NT2/D1 (cell line): Measurements from ENCODE around the gene TRAPPC3.

Source experiments
- DNase-seq: peaks from one replicate; pipeline ENCODE4 v3.0.0-alpha.2; 2011; ENCODE audit warnings: low read depth, low spot score
- H3K27me3 ChIP-seq: 2 replicates; pipeline ENCODE4 v1.6.0; 2011; ENCODE audit warnings: mild to moderate bottlenecking; ENCODE audit not compliant: insufficient read length, insufficient read depth
- H3K36me3 ChIP-seq: 2 replicates; pipeline ENCODE4 v1.6.1; 2011; ENCODE audit warnings: mild to moderate bottlenecking, low read length, mixed read lengths; ENCODE audit not compliant: insufficient read depth, insufficient read length
- H3K4me1 ChIP-seq: 2 replicates; pipeline ENCODE4 v1.5.1; 2011; ENCODE audit not compliant: insufficient read depth, insufficient read length
- H3K4me3 ChIP-seq: 2 replicates; pipeline ENCODE4 v1.5.1; 2011; ENCODE audit warnings: low read depth; ENCODE audit not compliant: insufficient read length
- H3K9ac ChIP-seq: 2 replicates; pipeline ENCODE4 v1.6.0; 2011; ENCODE audit warnings: low read depth; ENCODE audit not compliant: insufficient read length
- H3K9me3 ChIP-seq: 2 replicates; pipeline ENCODE4 v1.5.1; 2011; ENCODE audit warnings: mild to moderate bottlenecking, low read length; ENCODE audit not compliant: insufficient read depth
- SUZ12 ChIP-seq: IDR thresholded peaks from 2 replicates; pipeline ENCODE4 v1.6.1; 2011; ENCODE audit not compliant: insufficient read length, insufficient read depth; ENCODE audit errors: extremely low read depth
- YY1 ChIP-seq: IDR thresholded peaks from 2 replicates; pipeline ENCODE4 v1.6.1; 2011; ENCODE audit not compliant: insufficient read length, insufficient read depth
- ZNF274 ChIP-seq: IDR thresholded peaks from 2 replicates; pipeline ENCODE4 v1.6.1; 2011; ENCODE audit warnings: mild to moderate bottlenecking, low read depth, low read length

The TRAPPC3 gene

GRCh38 chr1:36178471-36179219, 29.4 kb upstream of the TRAPPC3 start:
- Histone ChIP-seq H3K27me3 (no peaks in the 10 kb centered on the region), H3K9me3 (no peaks in the 10 kb centered on the region), H3K4me3 (peak overlapping the region; percentile 29), H3K4me1 (peaks cover 45% of the 10 kb centered on the region), H3K36me3 (peaks cover 91% of the 10 kb centered on the region), H3K9ac (peak overlapping the region; percentile 86)
- peak; percentile 75 for DNase-seq
- TF ChIP-seq ZNF274 = no peak
- no peak for TF ChIP-seq SUZ12
- no peak for TF ChIP-seq YY1

GRCh38 chr1:36177589-36178431, 28.5 kb upstream of the TRAPPC3 start:
- peak overlapping the region; percentile 29 for H3K4me3 ChIP-seq
- H3K36me3 ChIP-seq = peaks cover 91% of the 10 kb centered on the region
- H3K9ac ChIP-seq = peak overlapping the region; percentile 86
- no peak for DNase-seq
- H3K9me3 ChIP-seq = no peaks in the 10 kb centered on the region
- H3K27me3 ChIP-seq = no peaks in the 10 kb centered on the region
- H3K4me1 ChIP-seq = peaks cover 40% of the 10 kb centered on the region
- TF ChIP-seq ZNF274 (no peak), SUZ12 (no peak), YY1 (no peak)

GRCh38 chr1:36176106-36176949, 27.0 kb upstream of the TRAPPC3 start:
- Histone ChIP-seq H3K9me3 (no peaks in the 10 kb centered on the region), H3K9ac (no peak overlapping the region), H3K36me3 (peaks cover 95% of the 10 kb centered on the region), H3K4me3 (no peak overlapping the region), H3K27me3 (no peaks in the 10 kb centered on the region), H3K4me1 (peaks cover 40% of the 10 kb centered on the region)
- no peak for DNase-seq
- TF ChIP-seq SUZ12 = no peak
- no peak for TF ChIP-seq ZNF274
- no peak for TF ChIP-seq YY1

- Histone ChIP-seq H3K9me3 (no peaks in the 10 kb centered on the region), H3K27me3 (no peaks in the 10 kb centered on the region), H3K4me3 (no peak overlapping the region), H3K9ac (no peak overlapping the region), H3K4me1 (peaks cover 40% of the 10 kb centered on the region), H3K36me3 (peaks cover 95% of the 10 kb centered on the region)
- TF ChIP-seq SUZ12 (no peak), ZNF274 (no peak), YY1 (no peak)
- DNase-seq = no peak
Observed at GRCh38 chr1:36175137-36176095, 26.1 kb upstream of the TRAPPC3 start.

GRCh38 chr1:36174713-36175112, 25.4 kb upstream of the TRAPPC3 start:
- peaks cover 95% of the 10 kb centered on the region for H3K36me3 ChIP-seq
- peaks cover 37% of the 10 kb centered on the region for H3K4me1 ChIP-seq
- no peaks in the 10 kb centered on the region for H3K27me3 ChIP-seq
- no peak overlapping the region for H3K9ac ChIP-seq
- TF ChIP-seq ZNF274 (no peak), SUZ12 (no peak), YY1 (no peak)
- no peak for DNase-seq
- no peak overlapping the region for H3K4me3 ChIP-seq
- H3K9me3 ChIP-seq = no peaks in the 10 kb centered on the region

- no peak overlapping the region for H3K9ac ChIP-seq
- no peaks in the 10 kb centered on the region for H3K27me3 ChIP-seq
- no peaks in the 10 kb centered on the region for H3K9me3 ChIP-seq
- peaks cover 91% of the 10 kb centered on the region for H3K36me3 ChIP-seq
- DNase-seq = no peak
- no peak overlapping the region for H3K4me3 ChIP-seq
- TF ChIP-seq SUZ12 (no peak), ZNF274 (no peak), YY1 (no peak)
- H3K4me1 ChIP-seq = peaks cover 28% of the 10 kb centered on the region
Observed at GRCh38 chr1:36172983-36173382, 23.7 kb upstream of the TRAPPC3 start.
